HEK293T (cell line): ENCODE results near the gene ACP3.
"Not testable (repeated sequence)": the region's sequence is repeated elsewhere in the genome, so short reads cannot be mapped to it uniquely, and the experiment has no call there.

Experiments used
- CTCF ChIA-PET: fragments of 350-600 bp; formaldehyde crosslinking; extraction: SDS; loops from one replicate; lab custom pipeline; 2021; ENCODE audit warnings: antibody characterized with exemption, inconsistent platforms; lab: Yijun Ruan, JAX
- POLR2A ChIA-PET: fragments of 350-600 bp; formaldehyde crosslinking; extraction: SDS; loops from one replicate; lab custom pipeline; 2020; ENCODE audit warnings: antibody characterized with exemption, inconsistent platforms; lab: Yijun Ruan, JAX
- DNase-seq: peaks from one replicate; pipeline ENCODE4 v3.0.0; 2012; ENCODE audit warnings: mixed read lengths; ENCODE audit errors: extremely low spot score
- ARNT ChIP-seq: fragments of 450-650 bp; IDR thresholded peaks from 2 replicates; pipeline ENCODE4 v1.6.1; 2017; ENCODE audit warnings: mild to moderate bottlenecking
- BHLHE40 ChIP-seq: fragments of 450-650 bp; IDR thresholded peaks from 2 replicates; pipeline ENCODE4 v1.6.1; 2016; ENCODE audit warnings: mild to moderate bottlenecking, moderate library complexity, borderline replicate concordance
- CTBP1 ChIP-seq: fragments of 450-650 bp; IDR thresholded peaks from 2 replicates; pipeline ENCODE4 v1.6.1; 2016; ENCODE audit warnings: borderline replicate concordance
- ELF4 ChIP-seq: fragments of 450-650 bp; IDR thresholded peaks from 2 replicates; pipeline ENCODE4 v1.6.1; 2017; ENCODE audit warnings: antibody characterized with exemption
- FOXA1 ChIP-seq: fragments of 450-650 bp; IDR thresholded peaks from 2 replicates; pipeline ENCODE4 v1.6.1; 2016; ENCODE audit warnings: mild to moderate bottlenecking
- FOXK2 ChIP-seq: fragments of 450-650 bp; IDR thresholded peaks from 2 replicates; pipeline ENCODE4 v1.6.1; 2016; ENCODE audit warnings: mild to moderate bottlenecking
- FOXM1 ChIP-seq: fragments of 450-650 bp; IDR thresholded peaks from 2 replicates; pipeline ENCODE4 v1.6.1; 2017; ENCODE audit warnings: mild to moderate bottlenecking, borderline replicate concordance
- HDGF ChIP-seq: fragments of 450-650 bp; IDR thresholded peaks from 2 replicates; pipeline ENCODE4 v1.6.1; 2017; ENCODE audit warnings: antibody characterized with exemption, borderline replicate concordance
- L3MBTL2 ChIP-seq: fragments of 450-650 bp; conservative IDR thresholded peaks from 2 replicates; pipeline ENCODE4 v1.6.1; 2016; ENCODE audit warnings: mild to moderate bottlenecking
- LEF1 ChIP-seq: fragments of 450-650 bp; IDR thresholded peaks from 2 replicates; pipeline ENCODE4 v1.6.1; 2017; ENCODE audit warnings: mild to moderate bottlenecking, borderline replicate concordance
- NFRKB ChIP-seq: fragments of 450-650 bp; IDR thresholded peaks from 2 replicates; pipeline ENCODE4 v1.6.1; 2016; ENCODE audit warnings: mild to moderate bottlenecking, moderate library complexity
- PKNOX1 ChIP-seq: fragments of 450-650 bp; IDR thresholded peaks from 2 replicates; pipeline ENCODE4 v1.6.1; 2016
- SP1 ChIP-seq: fragments of 450-650 bp; IDR thresholded peaks from 2 replicates; pipeline ENCODE4 v1.6.1; 2017
- SUZ12 ChIP-seq: fragments of 450-650 bp; IDR thresholded peaks from 2 replicates; pipeline ENCODE4 v1.6.1; 2016; ENCODE audit warnings: mild to moderate bottlenecking
- TARDBP ChIP-seq: fragments of 450-650 bp; IDR thresholded peaks from 2 replicates; pipeline ENCODE4 v1.6.1; 2016
- ZNF384 ChIP-seq: fragments of 450-650 bp; IDR thresholded peaks from 2 replicates; pipeline ENCODE4 v1.6.1; 2016

ACP3 gene

GRCh38 chr3:132381348-132381944 lies 64.2 kb downstream of the ACP3 start:
- ChIA-PET POLR2A (interaction anchor here (0.7 kb wide), 1 partner anchor 98 kb away, joined by 3 read pairs; no protein-coding TSS in a partner anchor), CTCF (no interaction called here)
- no peak for DNase-seq
- TF ChIP-seq LEF1 (no peak), FOXK2 (no peak), NFRKB (no peak), ZNF384 (no peak), ELF4 (no peak), CTBP1 (no peak), ARNT (no peak), SUZ12 (no peak), BHLHE40 (no peak), L3MBTL2 (no peak), TARDBP (no peak)

- CTCF ChIA-PET = no interaction called here
- no peak for TF ChIP-seq NFRKB
- POLR2A ChIA-PET = interaction anchor here (0.7 kb wide), 1 partner anchor 99 kb away, joined by 3 read pairs; no protein-coding TSS in a partner anchor
- no peak for DNase-seq
Measured at GRCh38 chr3:132382267-132382666, 65.1 kb downstream of the ACP3 start.

DNA sequence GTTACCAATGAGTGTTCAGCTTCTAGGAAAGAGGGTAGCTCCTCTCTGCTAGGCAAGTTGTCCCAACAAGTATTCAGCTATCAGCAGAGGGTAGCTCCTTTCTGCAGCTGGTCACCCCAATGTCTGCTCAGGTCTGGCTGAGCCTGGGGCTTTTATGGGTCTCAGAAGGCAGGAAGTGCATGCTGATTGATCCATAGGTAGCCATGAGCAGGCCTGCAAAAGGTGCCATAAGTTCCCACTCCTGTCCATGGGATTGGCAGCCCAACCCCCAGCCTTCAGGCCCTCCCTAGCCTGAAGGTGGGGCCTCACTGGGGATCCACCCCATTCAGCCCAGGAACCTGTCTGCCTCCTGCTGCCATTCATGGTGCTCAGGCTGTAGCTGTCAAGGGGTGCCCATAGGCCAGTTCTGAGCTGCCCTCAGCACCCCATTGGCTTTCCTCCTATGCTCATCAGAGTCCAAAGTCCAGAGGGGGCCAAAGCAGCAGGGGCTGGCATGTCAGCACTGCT lies 65.5 kb downstream of the ACP3 start:
- ChIA-PET CTCF (no interaction called here), POLR2A (no interaction called here)
- no peak for DNase-seq
- TF ChIP-seq NFRKB (no peak), PKNOX1 (no peak), HDGF (no peak), FOXM1 (no peak), BHLHE40 (no peak), CTBP1 (no peak), SUZ12 (no peak), TARDBP (no peak), LEF1 (no peak), ZNF384 (no peak), FOXA1 (no peak), SP1 (no peak), ARNT (no peak)

DNA sequence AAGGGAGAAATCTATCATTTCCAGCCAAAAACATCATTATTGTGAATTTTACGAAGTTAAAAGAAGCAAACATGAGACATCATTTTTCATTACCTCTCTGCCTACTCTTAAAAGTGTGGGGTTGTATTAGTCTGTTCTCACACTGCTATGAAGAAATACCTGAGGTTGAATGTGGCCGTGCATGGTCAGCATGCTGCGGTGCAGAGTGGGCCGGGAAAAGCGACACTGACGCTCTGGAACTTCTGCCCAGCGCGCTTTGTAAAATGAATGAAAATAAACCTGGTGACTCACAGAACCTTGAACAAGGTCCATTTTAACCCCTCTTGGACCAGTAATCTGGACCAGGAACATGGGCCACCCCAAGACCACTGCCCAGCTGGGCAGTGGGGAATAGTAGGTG lies 69.1 kb downstream of the ACP3 start:
- DNase-seq = no peak
- TF ChIP-seq SUZ12 (no peak), NFRKB (no peak), FOXK2 (no peak), FOXA1 (no peak), PKNOX1 (no peak), TARDBP (no peak), BHLHE40 (no peak), FOXM1 (no peak), SP1 (no peak), ARNT (no peak), ZNF384 (no peak)
- CTCF ChIA-PET = no interaction called here
- POLR2A ChIA-PET = no interaction called here

- CTCF ChIA-PET = interaction anchor here (0.7 kb wide), 1 partner anchor 189 kb away, joined by 3 read pairs; no protein-coding TSS in a partner anchor
- DNase-seq, POLR2A ChIA-PET: not testable (repeated sequence)
Measured at GRCh38 chr3:132392675-132393074, 75.5 kb downstream of the ACP3 start.

GRCh38 chr3:132394320-132394719 lies 77.1 kb downstream of the ACP3 start:
- CTCF ChIA-PET = interaction anchor here (0.5 to 1.3 kb wide), 2 partner anchors 52 to 931 kb away, joined by 3 to 5 read pairs; no protein-coding TSS in a partner anchor
- no peak for TF ChIP-seq LEF1
- no peak for TF ChIP-seq ARNT
- no peak for TF ChIP-seq CTBP1
- TF ChIP-seq TARDBP = no peak
- TF ChIP-seq SUZ12 = no peak
- TF ChIP-seq HDGF = no peak
- no peak for TF ChIP-seq FOXK2
- POLR2A ChIA-PET = no interaction called here
- no peak for DNase-seq

DNA sequence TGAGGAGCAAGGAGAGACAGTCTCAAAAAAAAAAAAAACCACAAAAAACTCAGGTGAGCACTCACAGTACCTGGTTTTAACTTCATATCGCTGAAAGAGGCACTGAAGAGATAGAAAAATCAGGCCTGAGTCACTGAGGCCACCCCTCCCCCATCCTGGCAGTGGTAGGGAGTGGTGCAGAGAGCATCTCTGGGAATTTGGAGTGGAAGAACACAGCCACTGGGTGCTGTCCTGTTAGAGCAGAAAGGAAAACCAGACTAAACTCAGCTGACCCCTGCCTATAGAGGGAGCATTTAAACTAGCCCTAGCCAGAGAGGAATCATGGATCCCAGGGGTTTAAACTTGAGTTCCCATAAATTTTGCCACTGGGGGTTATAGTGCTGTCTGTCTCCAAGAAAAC lies 77.9 kb downstream of the ACP3 start:
- no peak for DNase-seq
- POLR2A ChIA-PET = no interaction called here

More for the DNA sequence above, 77.9 kb downstream of the ACP3 start:
- CTCF ChIA-PET = interaction anchor here (1.3 kb wide), 1 partner anchor 53 kb away, joined by 3 read pairs; no protein-coding TSS in a partner anchor
- TF ChIP-seq PKNOX1 (no peak), SUZ12 (no peak), CTBP1 (no peak), TARDBP (no peak), HDGF (no peak), ARNT (no peak), FOXK2 (no peak), ELF4 (no peak), NFRKB (no peak), L3MBTL2 (no peak), ZNF384 (no peak)
